Stimulated activated CD4-positive, alpha-beta T cell treated with anti-CD3 and anti-CD28 coated beads, TNF-alpha, amount 100 ng/mL, for 48 hours (primary cell): ENCODE measurements around the gene ABHD12B.

Source experiments
- DNase-seq, 3 donors: peaks; one replicate each; pipeline ENCODE4 v3.0.0-alpha.2; 2020; ENCODE audit warnings: low read depth in 3 of 3

ABHD12B gene, protein sequence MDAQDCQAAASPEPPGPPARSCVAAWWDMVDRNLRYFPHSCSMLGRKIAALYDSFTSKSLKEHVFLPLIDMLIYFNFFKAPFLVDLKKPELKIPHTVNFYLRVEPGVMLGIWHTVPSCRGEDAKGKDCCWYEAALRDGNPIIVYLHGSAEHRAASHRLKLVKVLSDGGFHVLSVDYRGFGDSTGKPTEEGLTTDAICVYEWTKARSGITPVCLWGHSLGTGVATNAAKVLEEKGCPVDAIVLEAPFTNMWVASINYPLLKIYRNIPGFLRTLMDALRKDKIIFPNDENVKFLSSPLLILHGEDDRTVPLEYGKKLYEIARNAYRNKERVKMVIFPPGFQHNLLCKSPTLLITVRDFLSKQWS

DNA sequence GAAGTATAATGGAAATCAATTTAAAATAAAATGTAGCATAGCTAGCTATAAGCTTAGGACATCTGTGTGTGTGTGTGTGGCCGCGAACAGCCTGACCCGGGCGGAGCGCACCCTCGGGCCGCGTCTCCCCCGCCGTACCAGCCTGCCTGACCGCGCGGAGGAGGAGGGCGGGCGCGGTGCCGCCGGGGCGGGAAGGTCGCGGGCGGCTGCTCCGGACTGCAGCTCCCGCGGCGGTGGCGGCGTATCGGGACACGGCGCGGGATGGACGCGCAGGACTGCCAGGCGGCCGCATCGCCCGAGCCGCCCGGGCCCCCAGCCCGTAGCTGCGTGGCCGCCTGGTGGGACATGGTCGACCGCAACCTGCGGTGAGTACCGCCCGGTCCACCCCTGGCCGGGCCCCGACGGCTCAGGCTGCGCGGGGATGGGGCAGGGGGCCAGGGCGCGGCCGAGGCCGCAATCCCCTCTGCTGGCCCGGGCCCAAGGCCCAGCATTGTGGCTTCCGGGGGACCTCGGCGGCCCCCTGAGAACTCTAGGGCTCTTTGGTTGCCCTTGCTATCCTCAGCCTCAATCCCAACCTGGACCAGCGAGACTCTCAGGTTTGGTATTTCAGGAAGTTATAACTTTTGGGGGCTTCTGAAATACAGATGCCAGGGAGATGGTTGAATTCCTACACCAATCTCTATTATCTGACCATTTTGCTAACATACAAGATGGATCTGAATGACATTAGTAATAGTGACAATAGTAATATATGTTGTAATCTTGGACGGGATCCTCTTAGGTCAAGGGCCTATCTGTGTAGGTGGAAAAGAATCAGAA is at the start of gene ABHD12B:
TSS of gene ABHD12B (plus strand) at position 140 of the 819 bp plus-strand sequence. CDS start at position 262, 122 bp downstream.
- DNase-seq: no peak

GRCh38 chr14:50822501-50823042 is 49.3 kb upstream of the ABHD12B start:
- DNase-seq: no peak

GRCh38 chr14:50823051-50823761 is 48.6 kb upstream of the ABHD12B start:
- no peak for DNase-seq

DNA sequence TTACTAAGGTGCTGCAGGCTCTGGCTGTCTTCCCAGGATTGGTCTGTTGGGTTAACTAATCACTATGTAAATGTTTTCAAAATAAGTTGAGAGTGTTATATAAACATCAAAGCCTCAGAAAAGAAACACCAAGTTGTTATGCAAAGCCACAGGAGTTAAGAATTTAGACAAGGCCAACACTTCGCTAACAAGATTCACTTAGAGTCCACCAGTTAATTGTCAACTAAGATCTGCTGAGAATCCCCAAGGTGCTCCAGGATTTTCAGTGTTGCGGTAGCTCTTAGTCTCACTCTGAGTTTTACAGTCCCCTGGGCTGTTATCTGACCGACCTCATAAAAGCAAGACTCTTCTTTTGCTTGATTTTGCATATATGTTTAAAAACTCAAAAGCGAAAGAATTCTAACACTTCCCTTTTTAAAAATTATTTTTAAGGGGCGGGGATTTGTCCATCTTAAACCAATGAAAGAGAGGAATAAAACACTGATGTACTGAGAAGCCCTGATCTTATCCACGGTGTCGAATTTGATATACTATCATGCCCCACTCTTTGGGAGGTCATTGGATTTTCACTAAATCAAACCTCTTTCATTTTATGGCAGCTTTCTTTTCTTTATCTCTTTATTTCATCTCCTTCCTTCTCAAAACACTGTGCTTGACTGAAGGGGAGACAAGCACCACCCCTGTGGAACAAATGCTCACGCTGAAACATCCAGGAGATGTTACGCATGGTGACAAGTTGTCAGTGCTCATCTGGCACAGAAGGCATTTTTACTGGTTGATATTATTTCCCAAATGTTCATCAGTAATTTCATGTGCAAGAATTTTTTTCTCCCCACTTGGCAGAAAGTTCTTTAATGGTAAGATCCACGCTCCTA is 47.9 kb upstream of the ABHD12B start:
- no peak for DNase-seq

GRCh38 chr14:50825307-50825706 is 46.5 kb upstream of the ABHD12B start:
- DNase-seq: no peak

- no peak for DNase-seq
These were observed 45.2 kb upstream of the ABHD12B start for GRCh38 chr14:50826681-50827080.

GRCh38 chr14:50828721-50829488 is 42.9 kb upstream of the ABHD12B start:
- DNase-seq: no peak

DNA sequence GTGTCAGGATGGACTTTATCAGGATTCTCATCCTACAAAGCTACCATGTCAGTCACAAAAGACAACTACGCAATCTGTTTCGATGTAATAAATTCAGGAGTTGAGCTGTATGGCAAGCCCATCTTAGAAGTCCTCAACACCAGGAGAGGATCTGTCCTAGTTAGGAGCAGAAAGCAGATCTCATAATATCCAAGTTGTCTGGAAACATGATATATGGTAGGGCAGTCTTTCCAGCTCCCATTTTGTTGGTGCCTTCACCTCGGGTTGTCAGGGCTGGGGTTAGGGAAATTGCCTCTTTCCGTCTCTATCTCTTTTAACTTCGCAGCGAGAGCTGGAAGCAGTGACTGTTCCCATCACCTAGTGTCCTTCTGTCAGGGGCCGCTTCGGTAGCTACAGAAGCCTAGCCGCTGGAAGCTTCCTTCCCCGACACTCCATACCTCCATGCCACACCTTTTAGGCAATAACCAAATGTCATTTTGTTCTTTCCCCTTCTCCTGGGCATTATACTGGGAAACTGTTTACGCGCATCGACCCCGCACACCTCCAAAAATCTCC is 42.3 kb upstream of the ABHD12B start:
- no peak for DNase-seq

DNA sequence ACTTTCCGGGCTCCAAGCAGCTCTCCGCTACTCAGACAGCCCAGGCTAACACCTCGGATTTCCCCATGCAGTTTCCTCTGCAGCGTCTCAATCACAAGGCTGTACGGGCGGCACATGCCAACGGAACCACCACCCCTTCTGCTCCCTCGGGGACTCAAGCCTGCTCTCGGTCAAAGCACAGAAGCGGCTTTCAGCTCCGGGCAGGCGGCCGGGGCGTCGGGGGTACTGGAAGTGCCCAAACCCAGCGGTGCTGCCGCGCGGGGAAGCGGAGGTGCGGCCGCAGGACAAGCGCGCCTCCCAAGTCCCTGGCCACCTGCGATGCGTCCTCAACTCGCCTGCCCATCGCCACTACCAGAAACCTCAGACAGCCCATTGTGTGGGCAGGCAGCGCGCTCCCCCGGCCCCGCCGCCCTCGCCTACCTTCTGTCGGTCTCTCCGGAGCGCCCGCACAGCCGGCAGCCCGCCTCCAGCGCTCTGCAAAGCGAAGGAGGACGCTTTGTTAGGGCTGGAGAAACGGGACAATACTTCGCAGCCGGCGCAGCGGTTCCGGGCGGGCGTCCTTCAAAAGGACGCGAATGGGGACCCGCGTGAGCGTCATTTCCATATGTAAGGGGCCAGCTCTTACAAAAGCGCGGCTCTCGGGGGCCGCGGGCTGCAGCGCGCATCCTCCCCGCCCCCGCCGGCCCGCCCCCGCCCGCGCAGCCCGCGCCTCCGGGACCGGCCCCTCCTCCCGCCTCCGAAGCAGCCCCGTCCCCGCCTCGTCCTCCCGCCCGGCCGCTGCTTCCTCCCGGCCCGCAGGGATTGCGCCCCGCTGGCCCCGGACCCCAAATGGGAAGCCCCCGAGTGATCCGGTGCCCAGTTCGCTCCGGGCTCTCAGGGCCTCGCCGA is 41.6 kb upstream of the ABHD12B start:
- peak in 2 of 3 donors; percentile 32 to 56 for DNase-seq

DNA sequence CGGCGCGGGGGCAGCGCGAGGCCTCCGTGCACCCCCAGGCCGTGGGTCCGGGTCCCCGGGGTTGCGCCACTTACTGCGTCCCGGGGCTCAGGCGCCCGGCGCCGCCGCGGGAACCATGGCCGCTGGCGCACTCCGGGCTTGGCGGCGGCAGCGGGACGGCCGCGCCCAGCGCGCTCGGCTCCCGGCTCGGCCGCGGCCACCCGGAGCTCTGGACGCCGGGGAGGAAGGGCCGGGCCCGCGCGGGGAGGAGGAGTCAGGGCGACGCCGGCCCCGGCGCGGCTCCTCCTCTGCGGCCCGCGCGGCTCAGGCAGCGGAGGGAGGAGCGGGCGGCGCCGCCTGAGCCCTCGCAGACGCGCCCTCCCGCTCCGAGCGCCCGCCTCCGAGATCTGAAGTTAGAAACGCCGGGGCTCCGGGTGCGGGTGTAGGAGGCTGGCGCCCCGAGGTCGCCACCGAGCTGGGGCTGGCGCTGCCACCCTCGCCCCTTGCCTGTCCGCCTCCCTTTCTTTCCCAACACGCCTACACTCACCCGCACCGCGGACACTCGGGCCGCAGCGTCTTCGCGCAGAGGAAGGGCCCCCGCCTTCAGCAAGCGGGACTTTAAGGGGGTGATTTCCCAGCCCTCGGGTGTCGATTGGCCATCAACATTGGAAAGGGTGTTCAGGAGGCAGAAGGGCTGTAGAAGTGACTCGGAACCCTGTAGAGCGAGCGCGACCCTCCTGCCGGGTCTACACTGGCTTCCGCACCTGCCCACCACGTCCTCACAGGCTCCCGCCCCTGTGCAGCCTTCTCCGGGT is 40.7 kb upstream of the ABHD12B start, which contains the start of gene NIN:
TSS of gene NIN (minus strand) at position 231 of the 794 bp plus-strand sequence. CDS start 9,106 bp downstream, outside the sequence.
- DNase-seq: peak; percentile 37 to 70 (median 49)

GRCh38 chr14:50831726-50832168 is 40.1 kb upstream of the ABHD12B start:
- no peak for DNase-seq

GRCh38 chr14:50832935-50833630 is 38.8 kb upstream of the ABHD12B start:
- no peak for DNase-seq

- no peak for DNase-seq
These were observed 37.0 kb upstream of the ABHD12B start for GRCh38 chr14:50834802-50835276.

DNA sequence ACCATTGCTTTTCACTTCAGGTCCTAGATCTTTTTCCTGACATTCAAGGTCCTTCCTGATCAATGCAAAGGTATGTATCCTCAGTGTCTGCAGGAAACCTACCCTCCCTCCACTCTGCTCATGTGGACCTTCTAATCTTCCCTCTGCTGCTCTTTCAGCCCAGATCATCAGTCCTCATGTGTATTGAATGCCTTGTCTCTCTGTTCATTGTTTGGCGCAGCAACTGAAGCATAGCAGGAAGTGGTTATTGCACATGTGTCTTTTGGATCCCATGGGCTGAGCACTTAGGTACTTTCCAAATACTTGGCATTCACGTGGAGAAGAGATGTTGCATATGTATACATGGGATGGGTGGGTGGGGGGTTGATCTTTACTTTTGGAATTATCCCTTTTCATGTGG is 36.6 kb upstream of the ABHD12B start:
- DNase-seq: no peak

DNA sequence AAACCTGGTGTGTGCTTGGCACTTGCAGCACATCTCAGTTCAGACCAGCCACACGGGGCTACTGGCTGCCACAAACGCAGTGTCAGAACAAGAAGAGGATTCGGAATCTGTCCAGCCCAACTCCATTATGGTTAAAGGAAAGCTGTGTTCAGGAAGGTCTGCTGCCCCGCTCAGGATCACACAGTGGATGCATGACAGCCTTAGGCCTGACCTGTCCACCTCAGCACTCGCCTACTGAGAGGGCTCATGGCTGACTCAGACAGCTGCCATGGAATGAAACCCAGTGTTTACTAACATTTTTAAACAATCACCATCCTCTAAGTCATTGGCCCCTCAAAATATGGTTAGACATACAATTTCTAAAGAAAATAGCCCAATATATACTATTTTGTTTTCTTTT is 35.3 kb upstream of the ABHD12B start:
- no peak for DNase-seq

GRCh38 chr14:50837271-50837670 is 34.6 kb upstream of the ABHD12B start:
- DNase-seq: no peak

DNA sequence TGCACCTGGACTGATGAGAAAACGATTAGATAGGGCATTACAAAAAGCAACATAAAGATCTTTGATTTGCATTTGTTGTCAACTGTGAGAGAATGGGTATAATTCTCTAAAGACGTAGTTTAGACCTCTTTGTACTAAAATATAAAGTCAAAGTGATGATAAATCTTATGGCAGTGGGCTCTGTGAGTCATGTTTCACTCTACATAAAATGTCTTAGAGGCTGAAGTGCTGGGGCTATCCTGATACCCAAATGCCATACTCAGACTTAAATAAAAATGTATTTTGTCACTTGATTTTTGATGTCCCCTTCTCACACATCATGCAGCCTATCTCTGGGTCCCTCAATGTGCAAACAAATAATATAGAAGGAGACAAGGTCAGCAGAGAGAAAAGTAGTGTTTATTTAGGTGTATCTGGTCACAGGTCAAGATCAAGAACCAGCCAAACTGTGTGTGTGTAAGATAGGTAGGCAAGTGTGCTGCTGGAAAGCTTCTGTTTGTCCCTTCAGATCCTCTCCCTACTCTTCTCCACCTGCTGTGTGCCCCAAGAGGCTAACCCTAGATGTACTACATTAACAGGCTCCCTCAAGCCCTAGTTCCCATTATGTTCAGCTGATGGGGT is 33.9 kb upstream of the ABHD12B start:
- no peak for DNase-seq
